Glutamatergic neuron (in vitro differentiated cells): ENCODE measurements around the gene NEIL1. TPM values are rescaled to one million over a fixed set of nuclear protein-coding genes. Genes with fewer than 3 reads are reported as not detected.

Experiments used
- DNase-seq: peaks from one replicate; pipeline ENCODE4 v3.0.0; 2022
- H3K27ac Mint-ChIP-seq: one replicate; pipeline ENCODE4 v1.8.0; 2020; ENCODE audit warnings: mild to moderate bottlenecking, mixed read lengths, inconsistent platforms; ENCODE audit not compliant: unreplicated experiment
- H3K27me3 Mint-ChIP-seq: one replicate; pipeline ENCODE4 v1.8.0; 2020; ENCODE audit warnings: mild to moderate bottlenecking, moderate library complexity, mixed read lengths, inconsistent platforms; ENCODE audit not compliant: unreplicated experiment
- H3K36me3 Mint-ChIP-seq: one replicate; pipeline ENCODE4 v1.8.0; 2020; ENCODE audit warnings: mild to moderate bottlenecking, mixed read lengths, inconsistent platforms; ENCODE audit not compliant: unreplicated experiment
- H3K4me1 Mint-ChIP-seq: one replicate; pipeline ENCODE4 v1.8.0; 2020; ENCODE audit warnings: mild to moderate bottlenecking, low read depth, mixed read lengths, inconsistent platforms; ENCODE audit not compliant: unreplicated experiment
- H3K4me3 Mint-ChIP-seq: one replicate; pipeline ENCODE4 v1.8.0; 2020; ENCODE audit warnings: mild to moderate bottlenecking, mixed read lengths, inconsistent platforms; ENCODE audit not compliant: unreplicated experiment
- H3K9me3 Mint-ChIP-seq: one replicate; pipeline ENCODE4 v1.8.0; 2020; ENCODE audit warnings: mild to moderate bottlenecking, moderate library complexity, mixed read lengths, inconsistent platforms; ENCODE audit not compliant: unreplicated experiment
- CTCF ChIP-seq: fragments of 200-600 bp; sonication (generic); IDR thresholded peaks from one replicate; pipeline ENCODE4 v1.5.0; 2021; ENCODE audit not compliant: partially characterized antibody, unreplicated experiment
- total RNA-seq: library from RNA; stranded (reverse); fragmentation: NEBNext Ultra II Directional; extraction: Animal tissue kit (Norgen Biotek cat#: 25700); gene quantifications from one replicate; pipeline ENCODE4 v1.2.1, GENCODE V29; 2021; ENCODE audit not compliant: unreplicated experiment

Gene NEIL1
- total RNA-seq, 1 donor from 2014 or later: 11.8 TPM

GRCh38 chr15:75355369-75355768 lies 8.5 kb downstream of the NEIL1 start:
- DNase-seq: no peak
- TF ChIP-seq CTCF: no peak
- Mint-ChIP-seq H3K9me3 (peaks cover 5% of the 10 kb centered on the region), H3K4me1 (no peaks in the 10 kb centered on the region), H3K27ac (no peak overlapping the region), H3K27me3 (no peaks in the 10 kb centered on the region), H3K4me3 (no peak overlapping the region), H3K36me3 (no peaks in the 10 kb centered on the region)

- H3K9me3 Mint-ChIP-seq: peaks cover 3% of the 10 kb centered on the region
- no peaks in the 10 kb centered on the region for H3K36me3 Mint-ChIP-seq
- H3K27ac Mint-ChIP-seq: no peak overlapping the region
- no peak for DNase-seq
- TF ChIP-seq CTCF: no peak
- no peak overlapping the region for H3K4me3 Mint-ChIP-seq
- no peaks in the 10 kb centered on the region for H3K27me3 Mint-ChIP-seq
- H3K4me1 Mint-ChIP-seq: no peaks in the 10 kb centered on the region
Observed at GRCh38 chr15:75356006-75356405, 9.2 kb downstream of the NEIL1 start.

GRCh38 chr15:75356517-75356916 lies 9.7 kb downstream of the NEIL1 start:
- Mint-ChIP-seq H3K4me1 (no peaks in the 10 kb centered on the region), H3K4me3 (no peak overlapping the region), H3K9me3 (peaks cover 3% of the 10 kb centered on the region), H3K27ac (no peak overlapping the region), H3K27me3 (no peaks in the 10 kb centered on the region), H3K36me3 (no peaks in the 10 kb centered on the region)
- no peak for DNase-seq
- TF ChIP-seq CTCF: no peak

GRCh38 chr15:75357976-75358673 lies 11.3 kb downstream of the NEIL1 start:
- no peaks in the 10 kb centered on the region for H3K4me1 Mint-ChIP-seq
- no peaks in the 10 kb centered on the region for H3K27me3 Mint-ChIP-seq
- peaks cover 2% of the 10 kb centered on the region for H3K9me3 Mint-ChIP-seq
- no peak overlapping the region for H3K27ac Mint-ChIP-seq
- H3K36me3 Mint-ChIP-seq: no peaks in the 10 kb centered on the region
- no peak overlapping the region for H3K4me3 Mint-ChIP-seq
- no peak for TF ChIP-seq CTCF
- no peak for DNase-seq

- no peaks in the 10 kb centered on the region for H3K36me3 Mint-ChIP-seq
- peaks cover 1% of the 10 kb centered on the region for H3K9me3 Mint-ChIP-seq
- no peak overlapping the region for H3K27ac Mint-ChIP-seq
- no peaks in the 10 kb centered on the region for H3K27me3 Mint-ChIP-seq
- no peak for TF ChIP-seq CTCF
- no peaks in the 10 kb centered on the region for H3K4me1 Mint-ChIP-seq
- no peak for DNase-seq
- H3K4me3 Mint-ChIP-seq: no peak overlapping the region
Observed at GRCh38 chr15:75358771-75359536, 12.1 kb downstream of the NEIL1 start.
